K562 (cell line): ENCODE measurements around the gene RBMS1. TPM values are rescaled to one million over a fixed set of nuclear protein-coding genes. Genes with fewer than 3 reads are reported as not detected.

Experiments used
- ATAC-seq: fragments of 200-7000 bp; cut with Tn5 transposase; 3 replicates; pipeline ENCODE4 v1.9.1; 2020; ENCODE audit warnings: moderate library complexity
- BruUV-seq: library from RNA; stranded (reverse); fragments of 400-500 nt; replicated peaks from 2 replicates; lab custom pipeline; 2021; lab: Mats Ljungman, UMichigan
- CTCF ChIA-PET: fragments of 300-600 bp; formaldehyde crosslinking; extraction: SDS; loops from one replicate; lab custom pipeline; 2021; ENCODE audit warnings: low intra/inter-chr PET ratio; lab: Yijun Ruan, JAX
- POLR2A ChIA-PET: fragments of 300-600, 350-650 bp; sonication (Branson Sonifier 250); formaldehyde crosslinking; extraction: SDS; loops from one replicate; lab custom pipeline; 2021; ENCODE audit warnings: antibody characterized with exemption, inconsistent platforms; lab: Yijun Ruan, JAX
- DNase-seq, 4 experiments: peaks; one replicate each; pipeline versions ENCODE4 v3.0.0 to v3.0.0-alpha.2; 2011 to 2018; ENCODE audit warnings: low spot score in 3 of 4, mixed read lengths in 3 of 4; ENCODE audit errors: extremely low read depth in 1 of 4
- FAIRE-seq: peaks from 2 replicates; lab custom pipeline; 2011; peaks lifted over from hg19 to GRCh38; lab: Jason Lieb, UNC
- H2AFZ ChIP-seq: 2 replicates; pipeline ENCODE4 v1.6.0; 2011; ENCODE audit warnings: low read depth, low read length, control low read depth, inconsistent platforms
- H3K27ac ChIP-seq: fragments of 200-600 bp; 3 replicates; pipeline ENCODE4 v1.8.0; 2011; ENCODE audit warnings: low read depth, mild to moderate bottlenecking, control low read depth, inconsistent platforms, low read length, moderate library complexity, mixed read lengths; ENCODE audit errors: extremely low read depth
- H3K27me3 ChIP-seq, 2 experiments: fragments of 300-600 bp in 1 of 2; 2 replicates in 1 of 2; 3 replicates in 1 of 2; pipeline versions ENCODE4 v1.6.0 to v1.8.0; 2011; ENCODE audit warnings: inconsistent platforms in 2 of 2, low read length in 2 of 2, mild to moderate bottlenecking in 1 of 2, mixed read lengths in 1 of 2, moderate library complexity in 1 of 2; ENCODE audit not compliant: control insufficient read depth in 2 of 2, insufficient read depth in 2 of 2
- H3K36me3 ChIP-seq: fragments of 300-600 bp; 3 replicates; pipeline ENCODE4 v1.8.0; 2011; ENCODE audit warnings: mild to moderate bottlenecking, low read length, inconsistent platforms; ENCODE audit not compliant: control insufficient read depth, insufficient read depth
- H3K4me1 ChIP-seq, 2 experiments: fragments of 200-600 bp in 1 of 2; replicated peaks in 1 of 2; 2 replicates in 1 of 2; 3 replicates in 1 of 2; pipeline versions ENCODE4 v1.5.1 to v1.8.0; 2011; ENCODE audit warnings: inconsistent platforms in 2 of 2, low read length in 2 of 2, mild to moderate bottlenecking in 1 of 2, mixed read lengths in 1 of 2, moderate library complexity in 1 of 2; ENCODE audit not compliant: control insufficient read depth in 2 of 2, insufficient read depth in 2 of 2
- H3K4me2 ChIP-seq: 2 replicates; pipeline ENCODE4 v1.6.1; 2011; ENCODE audit warnings: low read length, control low read depth, inconsistent platforms, mixed read lengths; ENCODE audit not compliant: insufficient read depth
- H3K4me3 ChIP-seq: fragments of 200-600 bp; sonication (generic), shearing (Covaris generic); 2 replicates; pipeline ENCODE4 v1.5.1; 2016; ENCODE audit warnings: control low read depth, inconsistent platforms
- H3K79me2 ChIP-seq: fragments of 200-600 bp; 3 replicates; pipeline ENCODE4 v1.8.0; 2011; ENCODE audit warnings: low read length, inconsistent platforms; ENCODE audit not compliant: control insufficient read depth, insufficient read depth
- H3K9ac ChIP-seq, 2 experiments: 2 replicates each; pipeline versions ENCODE4 v1.6.0 to v1.6.1; 2011; ENCODE audit warnings: low read depth in 2 of 2, low read length in 2 of 2, control low read depth in 1 of 2, inconsistent platforms in 1 of 2, mild to moderate bottlenecking in 1 of 2, mixed read lengths in 1 of 2; ENCODE audit not compliant: insufficient read depth in 1 of 2
- H3K9me1 ChIP-seq: one replicate; pipeline ENCODE4 v1.6.0; 2011; ENCODE audit warnings: inconsistent platforms, mild to moderate bottlenecking, low read length, moderate library complexity; ENCODE audit not compliant: control insufficient read depth, insufficient read depth
- H3K9me3 ChIP-seq: replicated peaks from 2 replicates; pipeline ENCODE4 v1.5.1; 2011; ENCODE audit warnings: low read depth, low read length, inconsistent platforms; ENCODE audit not compliant: control insufficient read depth, insufficient read depth
- H4K20me1 ChIP-seq: replicated peaks from 2 replicates; pipeline ENCODE4 v1.6.1; 2011; ENCODE audit warnings: low read length, inconsistent platforms, mixed read lengths; ENCODE audit not compliant: control insufficient read depth, insufficient read depth
- COPS2 ChIP-seq: fragments of 450-650 bp; conservative IDR thresholded peaks from 2 replicates; pipeline ENCODE4 v1.6.1; 2016; ENCODE audit warnings: mild to moderate bottlenecking, moderate library complexity
- EWSR1 ChIP-seq: fragments of 450-650 bp; IDR thresholded peaks from 2 replicates; pipeline ENCODE4 v1.6.1; 2018; ENCODE audit warnings: borderline replicate concordance, mild to moderate bottlenecking, low read depth, moderate library complexity; ENCODE audit not compliant: partially characterized antibody
- FOS ChIP-seq: IDR thresholded peaks from 3 replicates; pipeline ENCODE4 v1.6.1; 2011; ENCODE audit not compliant: insufficient read length; ENCODE audit errors: extremely low read depth
- FOXM1 ChIP-seq, 2 experiments: fragments of 450-650 bp in 1 of 2; sonication (generic) in 1 of 2; formaldehyde crosslinking in 1 of 2; IDR thresholded peaks; 2 replicates each; pipeline versions ENCODE4 v1.6.1 to v1.9.0; 2017 to 2022; ENCODE audit warnings: low read depth in 2 of 2, mild to moderate bottlenecking in 2 of 2, missing genetic modification reagents in 1 of 2, moderate library complexity in 1 of 2
- SIX5 ChIP-seq, 2 experiments: IDR thresholded peaks; 2 replicates each; pipeline ENCODE4 v1.6.1; 2011; ENCODE audit warnings: low read length in 2 of 2, borderline replicate concordance in 1 of 2, low read depth in 1 of 2, mild to moderate bottlenecking in 1 of 2, moderate library complexity in 1 of 2; ENCODE audit not compliant: insufficient read depth in 1 of 2
- ZNF224 ChIP-seq: sonication (generic); formaldehyde crosslinking; IDR thresholded peaks from 2 replicates; pipeline ENCODE4 v1.8.0; 2022; ENCODE audit warnings: mild to moderate bottlenecking, missing genetic modification reagents
- WGBS: fragments of 100-300 bp; shearing (Covaris generic); methylation state at CpG from one replicate; pipeline ENCODE4 v1.1.6; 2016; ENCODE audit warnings: low coverage, mixed read lengths; ENCODE audit not compliant: insufficient coverage; ENCODE audit errors: missing lambda C conversion rate; 5-methylcytosine and 5-hydroxymethylcytosine counted together
- in situ Hi-C: fragments of 300-500 bp; cut with MboI; formaldehyde crosslinking; loops from 4 replicates; pipeline ENCODE4 v1.15.0; 2018; ENCODE audit warnings: inconsistent platforms, mixed read lengths
- intact Hi-C: fragments of 100-400 bp; cut with micrococcal nuclease; formaldehyde crosslinking; loops from 2 replicates; pipeline ENCODE4 v1.14.2; 2022
- polyA plus RNA-seq, 8 experiments: library from polyadenylated mRNA; depleted of rRNA in 4 of 8; stranded (reverse) in 5 of 8; unstranded in 3 of 8; fragments of >200 nt; fragmentation: Nextera tagmentation in 2 of 8; fragmentation: Illumina TruSeq in 1 of 8; extraction: Ambion mirVana in 2 of 8; extraction: Trizol in 1 of 8; gene quantifications; 2 replicates each; pipeline versions ENCODE4 v1.2.1 to v1.2.3, GENCODE V29; 2011 to 2014; ENCODE audit warnings: inconsistent platforms in 1 of 8, missing spikeins in 1 of 8
- total RNA-seq, 7 experiments: library from RNA; depleted of rRNA in 6 of 7; stranded (reverse); fragments of >200 nt in 6 of 7; fragmentation: Illumina TruSeq in 2 of 7; extraction: Trizol in 2 of 7; gene quantifications; 2 replicates each; pipeline versions ENCODE4 v1.2.1 to v1.2.3, GENCODE V29; 2011 to 2021; ENCODE audit warnings: low replicate concordance in 1 of 7
- TF ChIP-seq, protein P1 (sequence below): fragments of 450-650 bp; conservative IDR thresholded peaks from 2 replicates; pipeline ENCODE4 v1.6.1; 2016; ENCODE audit warnings: missing genetic modification characterization, low read depth, mild to moderate bottlenecking, control low read depth, missing compliant biosample characterization

RBMS1 gene
- total and polyA plus RNA-seq, 9 of the 15 experiments (the other 6 are each of a cell fraction or from before 2014, with no cell fraction given) = 0.04 to 0.31 (median 0.09) TPM; not detected in 6

DNA sequence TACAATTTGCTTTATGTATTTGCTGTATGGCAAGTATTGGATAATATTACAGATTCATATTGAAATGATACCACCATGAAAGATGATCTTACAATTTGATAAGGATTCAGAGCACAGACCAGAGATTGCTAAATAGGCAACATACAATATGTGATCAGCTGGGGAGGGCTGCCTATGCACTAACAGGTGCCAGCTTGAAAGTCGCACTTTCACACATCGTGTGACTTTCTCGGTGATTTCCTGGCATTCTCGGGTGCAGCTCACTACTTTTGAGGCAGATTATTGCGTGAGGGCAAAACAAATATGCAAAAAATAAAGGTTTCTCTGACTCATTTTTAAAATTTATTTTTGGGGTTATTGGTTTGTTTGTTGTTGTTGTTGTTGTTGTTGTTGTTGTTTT, 36.0 kb downstream of the RBMS1 start (continued):
- TF ChIP-seq EWSR1 (no peak), SIX5 (IDR thresholded peaks at IDR 0.05; ENCODE audit: borderline replicate concordance in 1 of 2, insufficient read depth in 1 of 2, low read depth in 1 of 2, low read length in 2 of 2) (no peak), FOXM1 (IDR thresholded peaks at IDR 0.05; ENCODE audit: low read depth) (no peak), FOXM1 (CRISPR knock-in tag; IDR thresholded peaks at IDR 0.05; ENCODE audit: low read depth) (no peak), COPS2 (no peak)
- TF ChIP-seq, protein P1, sequence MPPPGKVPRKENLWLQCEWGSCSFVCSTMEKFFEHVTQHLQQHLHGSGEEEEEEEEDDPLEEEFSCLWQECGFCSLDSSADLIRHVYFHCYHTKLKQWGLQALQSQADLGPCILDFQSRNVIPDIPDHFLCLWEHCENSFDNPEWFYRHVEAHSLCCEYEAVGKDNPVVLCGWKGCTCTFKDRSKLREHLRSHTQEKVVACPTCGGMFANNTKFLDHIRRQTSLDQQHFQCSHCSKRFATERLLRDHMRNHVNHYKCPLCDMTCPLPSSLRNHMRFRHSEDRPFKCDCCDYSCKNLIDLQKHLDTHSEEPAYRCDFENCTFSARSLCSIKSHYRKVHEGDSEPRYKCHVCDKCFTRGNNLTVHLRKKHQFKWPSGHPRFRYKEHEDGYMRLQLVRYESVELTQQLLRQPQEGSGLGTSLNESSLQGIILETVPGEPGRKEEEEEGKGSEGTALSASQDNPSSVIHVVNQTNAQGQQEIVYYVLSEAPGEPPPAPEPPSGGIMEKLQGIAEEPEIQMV (tag) = no peak

DNA sequence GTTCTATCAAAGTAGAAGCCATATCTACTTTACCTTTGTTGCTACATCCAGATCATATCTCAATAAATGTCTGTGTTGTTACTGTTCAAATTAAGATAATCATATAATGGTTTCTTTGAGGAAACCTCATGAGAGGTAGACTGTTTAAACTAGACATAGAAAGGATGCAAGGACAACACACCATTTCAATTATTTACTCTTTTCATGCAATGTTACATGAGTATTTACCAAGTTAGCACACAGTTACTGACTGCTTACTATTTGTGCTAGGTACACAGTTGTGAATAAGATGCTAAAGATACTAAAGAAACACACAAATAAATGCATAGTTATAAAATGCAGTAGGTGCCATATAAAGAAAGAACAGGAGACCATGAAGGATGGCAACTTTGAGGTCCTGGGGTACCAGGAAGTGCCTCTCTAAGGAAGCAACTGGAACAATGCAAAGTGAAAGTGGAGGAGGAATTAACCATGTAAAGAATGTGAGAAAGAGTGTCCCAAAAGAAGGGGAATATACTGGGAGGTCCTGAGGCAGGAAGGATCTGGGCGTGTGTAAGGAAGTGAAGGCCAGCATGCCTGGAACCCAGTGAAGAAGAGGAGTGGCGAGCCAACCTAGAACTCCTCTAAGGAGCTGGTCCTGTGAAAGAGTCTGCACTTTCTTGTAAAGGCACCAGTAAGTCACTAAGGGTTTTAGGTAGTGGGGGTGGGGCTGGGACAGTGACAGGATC, 39.4 kb downstream of the RBMS1 start:
- ChIA-PET POLR2A (interaction anchor here (0.6 kb wide), 1 partner anchor 479 kb away, joined by 3 read pairs; no protein-coding TSS in a partner anchor), CTCF (no interaction called here)
- H3K9ac ChIP-seq = no peak overlapping the region
- FAIRE-seq = no peak
- H3K79me2 ChIP-seq = no peaks in the 10 kb centered on the region
- H3K27ac ChIP-seq = no peak overlapping the region
- H3K4me3 ChIP-seq = no peak overlapping the region
- no TSS peak for BruUV-seq
- no peak for DNase-seq
- WGBS = 4% methylated on average over 2 of the region's 2 CpGs
- H3K27me3 ChIP-seq = no peaks in the 10 kb centered on the region
- H3K4me1 ChIP-seq = no peaks in the 10 kb centered on the region
- TF ChIP-seq ZNF224 (no peak), FOS (no peak)
- H3K9me3 ChIP-seq = no peaks in the 10 kb centered on the region
- no peak overlapping the region for H3K4me2 ChIP-seq
- in situ Hi-C loops = no loop called here
- H3K9me1 ChIP-seq = no peaks in the 10 kb centered on the region
- no peak overlapping the region for H2AFZ ChIP-seq
- intact Hi-C loops = no loop called here
- H3K36me3 ChIP-seq = no peaks in the 10 kb centered on the region
- no peaks in the 10 kb centered on the region for H4K20me1 ChIP-seq
- no peak for ATAC-seq
